HG02943 (cell line): ENCODE results near the gene AQP6.
"Not testable (repeated sequence)": the region's sequence is repeated elsewhere in the genome, so short reads cannot be mapped to it uniquely, and the experiment has no call there.

Source experiments
- ATAC-seq: cut with Tn5 transposase; IDR thresholded peaks from one replicate; pipeline ENCODE4 v1.9.1; 2021; ENCODE audit warnings: mild to moderate bottlenecking, low read depth, moderate library complexity; ENCODE audit not compliant: unreplicated experiment

Gene AQP6

DNA sequence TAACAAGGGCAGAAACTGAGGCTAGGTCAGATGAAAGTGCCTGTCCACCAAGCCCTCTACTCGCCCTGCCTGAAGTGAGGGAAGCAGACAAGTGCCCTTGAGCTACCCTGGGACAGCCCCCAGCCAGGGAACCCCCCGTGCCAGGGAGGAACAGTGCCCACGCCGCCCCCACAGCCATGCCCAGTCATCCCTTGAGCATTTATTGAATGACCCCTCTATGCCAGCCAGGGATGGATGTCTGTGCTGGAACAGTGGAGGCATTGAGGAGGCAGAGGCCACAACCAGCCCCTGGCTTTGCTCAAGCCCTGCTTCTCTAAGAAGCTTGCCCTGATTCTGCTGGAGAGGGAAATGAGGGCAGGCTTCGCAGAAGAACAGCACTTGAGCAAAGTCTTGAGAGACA is 3.7 kb upstream of the AQP6 start:
- no peak for ATAC-seq

DNA sequence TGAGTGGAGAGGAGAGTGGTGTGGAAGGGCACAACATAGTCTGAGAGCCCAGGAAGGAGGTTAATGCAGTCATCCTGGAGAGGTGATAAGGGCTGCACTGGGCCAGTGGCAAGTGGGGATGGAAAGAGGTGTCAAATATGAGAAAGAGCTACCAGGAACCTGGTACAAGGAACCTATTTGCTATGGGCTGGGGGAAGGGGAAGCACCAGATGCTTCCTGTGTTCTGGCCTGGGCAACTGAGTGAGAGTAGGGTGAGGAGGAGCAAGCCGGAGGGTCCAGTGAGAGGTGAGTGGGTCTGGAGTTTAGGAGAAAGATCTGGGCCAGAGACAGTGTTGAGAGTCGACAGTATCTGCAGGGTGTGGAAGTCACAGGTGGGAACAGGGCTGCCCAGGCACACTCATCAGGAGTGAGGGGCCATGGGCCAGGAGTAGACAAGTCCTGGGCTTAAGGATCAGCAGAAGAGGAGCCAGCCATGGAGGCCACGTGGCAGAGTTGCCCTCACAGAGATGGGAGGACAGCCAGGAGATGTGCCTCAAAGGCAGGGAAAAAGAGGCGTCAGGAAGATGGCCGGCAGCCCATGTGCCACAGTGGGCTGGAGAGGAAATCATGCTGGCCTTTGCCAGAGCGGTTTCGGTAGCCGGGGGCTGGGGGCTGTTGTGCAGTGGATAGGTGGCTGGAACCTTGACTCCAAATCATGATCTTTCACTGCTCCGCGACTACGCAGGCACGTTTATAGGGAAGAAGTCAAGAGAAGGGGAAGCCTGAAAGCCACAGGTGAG is 2.9 kb upstream of the AQP6 start:
- no peak for ATAC-seq

DNA sequence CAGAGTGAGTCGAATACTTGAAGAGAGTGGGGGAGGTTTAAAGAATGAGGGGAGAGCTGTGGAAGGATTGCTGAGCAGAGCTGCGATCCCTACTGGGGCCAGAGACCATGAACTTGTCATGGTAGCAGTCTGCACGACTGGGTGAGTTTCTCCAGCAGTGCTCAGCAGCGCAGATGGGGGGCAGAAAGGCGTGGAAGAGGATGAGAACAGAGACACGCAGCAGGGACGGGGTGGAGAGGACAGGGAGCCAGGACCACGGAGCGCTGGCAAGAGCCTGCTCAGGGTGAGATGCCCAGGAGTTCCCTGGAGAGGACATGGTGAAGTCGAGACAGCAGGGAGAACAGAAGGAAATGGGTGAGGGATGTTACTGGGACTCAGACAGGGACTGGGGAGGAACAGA is 2.1 kb upstream of the AQP6 start:
- no peak for ATAC-seq

GRCh38 chr12:49971141-49971540 is 1.6 kb upstream of the AQP6 start:
- no peak for ATAC-seq

DNA sequence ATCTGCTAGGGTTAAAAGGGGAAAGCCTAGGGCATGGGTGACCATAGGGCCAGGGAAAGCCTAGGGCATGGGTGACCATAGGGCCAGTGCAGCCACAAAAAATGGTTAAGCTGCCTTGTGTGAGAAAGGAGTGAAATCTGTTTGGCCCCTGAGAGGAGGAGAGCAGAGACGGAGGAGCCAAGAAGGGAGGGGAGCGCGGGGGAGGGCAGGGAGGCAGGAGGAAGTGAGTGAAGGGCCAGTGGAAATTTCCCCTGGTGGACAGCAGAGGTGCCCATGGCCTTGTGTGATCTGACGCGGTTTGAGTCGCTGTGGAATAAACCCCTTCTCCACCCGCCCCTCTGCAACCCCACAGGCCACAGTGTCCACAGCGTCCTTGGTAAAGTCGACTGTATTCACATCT is 618 bp upstream of the AQP6 start:
- ATAC-seq, result no peak

- no peak for ATAC-seq
These were observed 649 bp downstream of the AQP6 start for GRCh38 chr12:49973361-49973830.

DNA sequence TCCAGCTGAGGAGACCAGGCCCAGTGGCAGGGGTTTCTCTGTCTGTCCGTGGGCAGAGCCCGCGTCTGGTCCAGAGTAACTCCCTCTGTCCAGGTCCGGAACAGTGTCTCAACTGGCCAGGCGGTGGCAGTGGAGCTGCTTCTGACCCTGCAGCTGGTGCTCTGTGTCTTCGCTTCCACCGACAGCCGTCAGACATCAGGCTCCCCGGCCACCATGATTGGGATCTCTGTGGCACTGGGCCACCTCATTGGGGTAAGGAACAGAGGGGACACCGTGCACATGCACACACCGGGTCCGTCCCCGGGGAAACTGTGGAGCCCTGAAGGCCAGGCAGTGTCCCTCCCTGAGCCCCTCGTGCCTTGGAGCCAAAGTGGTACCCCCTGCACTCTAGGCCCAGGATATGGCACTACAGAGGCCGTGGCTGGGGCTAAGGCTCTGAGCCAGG is 1.5 kb downstream of the AQP6 start:
- ATAC-seq, result no peak

DNA sequence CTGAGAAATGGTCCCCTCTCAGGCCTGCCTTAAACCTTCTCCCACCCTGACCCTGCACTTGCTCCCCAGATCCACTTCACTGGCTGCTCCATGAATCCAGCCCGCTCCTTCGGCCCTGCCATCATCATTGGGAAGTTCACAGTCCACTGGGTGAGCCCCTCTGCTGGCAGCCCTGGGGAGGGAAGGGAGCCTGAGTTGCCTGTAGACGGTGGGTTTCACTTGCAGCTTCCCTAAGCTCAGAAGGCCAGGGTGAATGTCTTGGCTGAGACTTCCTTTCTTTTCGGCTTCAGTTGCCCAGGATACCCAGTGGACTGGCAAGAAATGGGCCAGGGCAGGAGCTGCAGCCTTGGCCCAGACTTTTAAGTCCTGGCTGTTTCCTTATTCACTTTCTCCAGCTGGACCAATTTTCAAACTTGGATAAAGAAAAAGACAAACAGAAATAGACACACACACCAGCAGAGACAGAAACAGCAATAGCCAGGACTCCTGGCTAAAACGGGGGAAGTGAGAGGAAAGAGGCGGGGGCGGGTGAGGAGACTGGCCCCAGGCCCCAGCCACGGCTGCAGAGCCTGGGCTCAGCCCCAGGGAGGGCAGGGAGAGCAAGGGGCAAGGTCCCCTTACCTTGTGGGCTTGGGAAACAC is 2.0 kb downstream of the AQP6 start:
- no peak for ATAC-seq

DNA sequence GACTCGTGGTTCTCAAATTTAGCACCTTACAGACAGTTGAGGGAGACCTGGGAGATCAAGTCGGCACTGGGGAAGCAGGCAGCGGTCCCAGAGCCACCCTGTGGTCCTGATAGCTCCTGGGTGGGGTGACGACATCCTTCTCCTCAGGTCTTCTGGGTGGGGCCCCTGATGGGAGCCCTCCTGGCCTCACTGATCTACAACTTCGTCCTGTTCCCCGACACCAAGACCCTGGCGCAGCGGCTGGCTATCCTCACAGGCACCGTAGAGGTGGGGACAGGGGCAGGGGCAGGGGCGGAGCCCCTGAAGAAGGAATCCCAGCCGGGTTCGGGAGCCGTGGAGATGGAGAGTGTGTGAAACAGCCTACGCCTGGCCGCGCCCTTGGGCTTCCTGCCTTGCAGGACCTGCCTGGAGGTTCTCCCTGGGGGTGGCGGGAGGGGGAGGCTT is 2.6 kb downstream of the AQP6 start:
- no peak for ATAC-seq

- ATAC-seq, result no peak
These were observed 3.8 kb downstream of the AQP6 start for GRCh38 chr12:49976557-49976956.

DNA sequence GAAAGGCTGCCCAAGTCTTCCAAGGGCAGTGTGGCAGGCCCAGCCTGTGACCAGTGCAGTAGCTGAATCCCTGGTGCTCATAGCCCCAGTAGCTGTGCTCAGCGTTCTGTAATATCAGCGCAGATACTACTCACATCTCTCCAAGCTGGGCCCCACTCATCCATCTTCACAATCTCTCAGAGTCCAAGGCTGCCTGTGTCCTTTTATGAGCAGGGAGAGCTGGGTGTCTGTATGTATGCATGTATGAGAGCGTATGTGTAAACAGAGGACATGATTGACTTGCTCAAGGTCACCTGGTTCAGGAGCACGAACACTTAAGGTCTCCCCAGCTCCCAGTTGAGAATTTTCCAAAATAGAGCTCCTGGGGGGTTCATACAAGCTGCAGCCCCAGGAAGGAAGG is 5.4 kb downstream of the AQP6 start:
- no peak for ATAC-seq

DNA sequence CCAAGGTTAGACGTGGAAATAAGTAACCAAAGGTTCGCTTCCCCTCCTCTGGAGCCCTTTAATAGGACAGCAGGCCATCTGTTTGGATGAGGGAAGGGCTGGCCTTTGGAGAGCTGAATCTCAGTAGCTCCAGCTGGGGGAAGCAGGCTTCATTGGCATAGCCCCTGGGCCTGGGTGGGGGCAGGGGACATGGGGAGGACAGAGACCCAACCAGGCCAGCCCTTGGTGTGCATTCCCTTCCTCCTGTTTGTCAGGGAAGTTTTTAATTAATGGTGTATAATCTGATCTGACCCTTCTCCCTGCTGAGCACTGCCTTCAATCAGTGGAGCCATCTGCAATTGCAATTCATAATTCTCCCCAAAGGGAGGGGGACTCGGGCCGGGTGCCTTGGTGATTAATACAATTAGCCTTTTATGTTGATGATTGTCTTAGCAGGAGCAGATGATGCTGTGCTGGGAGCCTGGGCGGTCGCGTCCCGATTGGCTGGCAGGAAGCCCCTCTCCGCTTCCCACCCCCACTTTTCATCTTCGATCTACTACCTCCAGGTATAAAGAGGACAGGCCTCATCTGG is 6.4 kb downstream of the AQP6 start:
- no peak for ATAC-seq

GRCh38 chr12:49979791-49980190 is 7.0 kb downstream of the AQP6 start:
- no peak for ATAC-seq

DNA sequence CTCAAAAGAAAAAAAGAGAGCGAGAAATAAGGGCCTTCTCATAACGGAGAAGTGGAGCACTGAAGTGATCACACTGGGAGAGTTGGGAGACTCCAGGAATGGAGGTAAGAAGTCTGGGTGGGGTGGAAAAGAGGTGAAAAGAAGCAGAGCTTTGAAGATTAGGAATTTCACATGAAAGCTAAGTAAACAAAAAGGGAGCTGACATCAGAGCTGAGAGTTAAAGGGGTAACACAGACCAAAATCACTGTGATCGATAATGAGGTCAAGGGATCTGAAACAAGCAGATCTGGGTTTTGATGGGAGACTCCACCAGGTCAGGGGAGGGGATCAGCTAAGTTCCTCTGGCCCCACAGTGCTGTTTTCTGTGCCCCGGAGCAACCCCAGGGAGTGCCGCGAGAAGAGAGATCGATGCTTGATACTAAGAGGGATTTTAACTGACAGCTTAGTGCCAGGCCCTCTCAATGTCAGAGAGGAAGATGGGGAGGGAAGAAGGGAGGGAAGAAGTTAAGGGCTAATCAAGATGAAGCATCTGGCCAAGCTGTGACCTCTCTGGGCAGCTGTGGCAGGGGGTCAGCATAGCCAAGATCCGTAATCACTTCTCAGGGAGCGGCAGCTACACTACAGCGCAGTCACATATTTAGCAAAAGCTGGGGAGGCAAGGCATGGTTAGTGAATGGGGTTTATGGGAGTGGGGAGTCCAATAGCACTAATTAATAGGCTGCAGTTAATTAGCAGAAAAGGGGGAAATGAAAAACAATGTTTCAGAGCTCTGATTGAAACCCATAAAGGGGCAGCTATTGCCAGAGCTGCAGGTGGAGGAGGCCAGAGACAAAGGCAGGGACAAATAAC is 8.0 kb downstream of the AQP6 start:
- ATAC-seq, result no peak

GRCh38 chr12:49982246-49983087 is 9.7 kb downstream of the AQP6 start:
- no peak for ATAC-seq

- ATAC-seq, result no peak
These were observed 11.1 kb downstream of the AQP6 start for GRCh38 chr12:49983892-49984291.

DNA sequence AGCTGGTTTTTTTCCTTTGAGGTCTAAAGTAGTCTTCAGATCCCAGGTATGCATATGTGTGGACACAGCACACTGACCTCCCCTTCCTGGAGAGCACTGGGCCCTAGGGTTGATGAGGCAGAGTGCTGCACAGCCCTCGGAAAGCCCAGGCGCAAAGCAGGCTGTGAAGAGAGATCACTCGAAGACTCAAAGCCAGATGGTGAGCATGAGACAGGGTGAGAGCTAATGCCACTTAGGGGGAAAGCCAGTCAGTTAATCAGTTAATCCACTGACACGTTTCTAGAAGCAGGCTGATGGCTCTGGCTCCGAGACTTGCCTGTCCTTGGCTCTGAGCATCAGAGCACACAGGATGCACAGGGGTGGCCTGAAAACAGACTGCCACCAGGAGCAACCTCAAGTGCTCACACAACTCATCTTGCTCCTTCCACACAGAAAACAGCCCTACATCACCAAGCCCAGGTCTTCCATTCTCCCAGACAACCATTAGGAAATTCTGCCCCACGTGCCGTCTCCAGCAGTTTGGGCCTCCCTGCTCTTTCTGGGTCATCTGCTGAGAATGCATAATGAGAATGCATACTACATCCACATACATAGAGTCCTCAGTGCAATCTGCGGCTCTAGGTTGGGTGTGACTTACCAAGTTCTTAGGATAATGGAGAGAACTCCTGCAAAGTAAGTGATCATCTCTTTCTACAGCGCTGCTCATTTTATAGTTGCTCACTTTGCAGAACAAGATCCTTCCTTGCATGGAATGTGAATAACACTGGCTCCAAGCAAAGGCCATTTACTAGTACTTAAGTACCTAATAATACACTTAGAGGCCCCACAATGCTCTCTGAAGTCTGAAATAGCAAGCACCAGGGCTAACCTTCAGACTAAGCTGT is 12.0 kb downstream of the AQP6 start:
- ATAC-seq, result no peak

GRCh38 chr12:49985981-49986380 is 13.2 kb downstream of the AQP6 start:
- no peak for ATAC-seq

DNA sequence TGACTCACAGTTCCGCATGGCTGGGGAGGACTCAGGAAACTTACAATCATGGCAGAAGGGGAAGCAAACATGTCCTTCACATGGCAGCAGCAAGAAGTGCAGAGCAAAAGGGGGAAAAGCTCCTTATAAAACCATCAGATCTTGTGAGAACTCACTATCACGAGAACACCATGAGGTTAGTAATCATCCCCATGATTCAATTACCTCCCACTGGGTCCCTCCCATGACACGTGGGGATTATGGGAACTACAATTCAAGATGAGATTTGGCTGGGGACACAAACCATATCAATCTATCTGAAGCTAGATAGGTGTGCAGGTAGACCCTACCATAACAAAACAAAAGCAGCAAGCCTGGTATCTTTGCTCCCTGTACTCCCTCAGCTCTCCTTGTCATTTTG is 13.7 kb downstream of the AQP6 start:
- not testable (repeated sequence) for ATAC-seq
